K562 (cell line): ENCODE measurements around the gene ST6GALNAC2. TPM values are rescaled to one million over a fixed set of nuclear protein-coding genes. Genes with fewer than 3 reads are reported as not detected.
A peak's percentile ranks its signal among the peaks of the same experiment; 100 is the strongest.

Experiments used
- ATAC-seq: fragments of 200-7000 bp; cut with Tn5 transposase; 3 replicates; pipeline ENCODE4 v1.9.1; 2020; ENCODE audit warnings: moderate library complexity
- BruUV-seq: library from RNA; stranded (reverse); fragments of 400-500 nt; replicated peaks from 2 replicates; lab custom pipeline; 2021; lab: Mats Ljungman, UMichigan
- CTCF ChIA-PET: fragments of 300-600 bp; formaldehyde crosslinking; extraction: SDS; loops from one replicate; lab custom pipeline; 2021; ENCODE audit warnings: low intra/inter-chr PET ratio; lab: Yijun Ruan, JAX
- POLR2A ChIA-PET: fragments of 300-600, 350-650 bp; sonication (Branson Sonifier 250); formaldehyde crosslinking; extraction: SDS; loops from one replicate; lab custom pipeline; 2021; ENCODE audit warnings: antibody characterized with exemption, inconsistent platforms; lab: Yijun Ruan, JAX
- DNase-seq, 4 experiments: peaks; one replicate each; pipeline versions ENCODE4 v3.0.0 to v3.0.0-alpha.2; 2011 to 2018; ENCODE audit warnings: low spot score in 3 of 4, mixed read lengths in 3 of 4; ENCODE audit errors: extremely low read depth in 1 of 4
- FAIRE-seq: peaks from 2 replicates; lab custom pipeline; 2011; peaks lifted over from hg19 to GRCh38; lab: Jason Lieb, UNC
- H2AFZ ChIP-seq: 2 replicates; pipeline ENCODE4 v1.6.0; 2011; ENCODE audit warnings: low read depth, low read length, control low read depth, inconsistent platforms
- H3K27ac ChIP-seq: fragments of 200-600 bp; 3 replicates; pipeline ENCODE4 v1.8.0; 2011; ENCODE audit warnings: low read depth, mild to moderate bottlenecking, control low read depth, inconsistent platforms, low read length, moderate library complexity, mixed read lengths; ENCODE audit errors: extremely low read depth
- H3K27me3 ChIP-seq, 2 experiments: fragments of 300-600 bp in 1 of 2; 2 replicates in 1 of 2; 3 replicates in 1 of 2; pipeline versions ENCODE4 v1.6.0 to v1.8.0; 2011; ENCODE audit warnings: inconsistent platforms in 2 of 2, low read length in 2 of 2, mild to moderate bottlenecking in 1 of 2, mixed read lengths in 1 of 2, moderate library complexity in 1 of 2; ENCODE audit not compliant: control insufficient read depth in 2 of 2, insufficient read depth in 2 of 2
- H3K36me3 ChIP-seq: fragments of 300-600 bp; 3 replicates; pipeline ENCODE4 v1.8.0; 2011; ENCODE audit warnings: mild to moderate bottlenecking, low read length, inconsistent platforms; ENCODE audit not compliant: control insufficient read depth, insufficient read depth
- H3K4me1 ChIP-seq, 2 experiments: fragments of 200-600 bp in 1 of 2; replicated peaks in 1 of 2; 2 replicates in 1 of 2; 3 replicates in 1 of 2; pipeline versions ENCODE4 v1.5.1 to v1.8.0; 2011; ENCODE audit warnings: inconsistent platforms in 2 of 2, low read length in 2 of 2, mild to moderate bottlenecking in 1 of 2, mixed read lengths in 1 of 2, moderate library complexity in 1 of 2; ENCODE audit not compliant: control insufficient read depth in 2 of 2, insufficient read depth in 2 of 2
- H3K4me2 ChIP-seq: 2 replicates; pipeline ENCODE4 v1.6.1; 2011; ENCODE audit warnings: low read length, control low read depth, inconsistent platforms, mixed read lengths; ENCODE audit not compliant: insufficient read depth
- H3K4me3 ChIP-seq: fragments of 200-600 bp; sonication (generic), shearing (Covaris generic); 2 replicates; pipeline ENCODE4 v1.5.1; 2016; ENCODE audit warnings: control low read depth, inconsistent platforms
- H3K79me2 ChIP-seq: fragments of 200-600 bp; 3 replicates; pipeline ENCODE4 v1.8.0; 2011; ENCODE audit warnings: low read length, inconsistent platforms; ENCODE audit not compliant: control insufficient read depth, insufficient read depth
- H3K9ac ChIP-seq, 2 experiments: 2 replicates each; pipeline versions ENCODE4 v1.6.0 to v1.6.1; 2011; ENCODE audit warnings: low read depth in 2 of 2, low read length in 2 of 2, control low read depth in 1 of 2, inconsistent platforms in 1 of 2, mild to moderate bottlenecking in 1 of 2, mixed read lengths in 1 of 2; ENCODE audit not compliant: insufficient read depth in 1 of 2
- H3K9me1 ChIP-seq: one replicate; pipeline ENCODE4 v1.6.0; 2011; ENCODE audit warnings: inconsistent platforms, mild to moderate bottlenecking, low read length, moderate library complexity; ENCODE audit not compliant: control insufficient read depth, insufficient read depth
- H3K9me3 ChIP-seq: replicated peaks from 2 replicates; pipeline ENCODE4 v1.5.1; 2011; ENCODE audit warnings: low read depth, low read length, inconsistent platforms; ENCODE audit not compliant: control insufficient read depth, insufficient read depth
- H4K20me1 ChIP-seq: replicated peaks from 2 replicates; pipeline ENCODE4 v1.6.1; 2011; ENCODE audit warnings: low read length, inconsistent platforms, mixed read lengths; ENCODE audit not compliant: control insufficient read depth, insufficient read depth
- CBX2 ChIP-seq: fragments of 200-600 bp; sonication (generic); IDR thresholded peaks from one replicate; pipeline ENCODE4 v1.6.1; 2012; ENCODE audit warnings: mild to moderate bottlenecking, low read length, inconsistent platforms; ENCODE audit not compliant: insufficient read depth, poor library complexity, severe bottlenecking
- CBX8 ChIP-seq: fragments of 200-600 bp; sonication (generic); IDR thresholded peaks from 2 replicates; pipeline ENCODE4 v1.6.1; 2012; ENCODE audit warnings: borderline replicate concordance, mixed run types, low read depth, mild to moderate bottlenecking, moderate library complexity, mixed read lengths, low read length, control low read depth, inconsistent platforms; ENCODE audit not compliant: poor library complexity, severe bottlenecking; ENCODE audit errors: extremely low read depth
- CCAR2 ChIP-seq: fragments of 200-400 bp; formaldehyde crosslinking; IDR thresholded peaks from 2 replicates; pipeline ENCODE4 v1.6.1; 2017; ENCODE audit warnings: mild to moderate bottlenecking, low read depth, low read length
- ERF ChIP-seq: fragments of 450-650 bp; formaldehyde crosslinking; IDR thresholded peaks from 2 replicates; pipeline ENCODE4 v1.4.0; 2020; ENCODE audit warnings: mild to moderate bottlenecking, mixed read lengths
- KDM5B ChIP-seq: fragments of 200-600 bp; sonication (generic); IDR thresholded peaks from 2 replicates; pipeline ENCODE4 v1.6.1; 2012; ENCODE audit warnings: low read depth, mild to moderate bottlenecking, moderate library complexity, low read length, control low read depth, inconsistent platforms; ENCODE audit not compliant: insufficient replicate concordance
- MITF ChIP-seq: IDR thresholded peaks from 2 replicates; pipeline ENCODE4 v1.6.1; 2014; ENCODE audit warnings: antibody characterized with exemption
- RFX5 ChIP-seq: IDR thresholded peaks from 2 replicates; pipeline ENCODE4 v1.6.1; 2011; ENCODE audit warnings: low read depth, mild to moderate bottlenecking, improper control_type of control experiment, low read length
- RNF2 ChIP-seq: sonication (generic); IDR thresholded peaks from 2 replicates; pipeline ENCODE4 v1.6.1; 2016
- SIN3A ChIP-seq, 2 experiments: fragments of 150-350 bp in 1 of 2; IDR thresholded peaks; 2 replicates each; pipeline ENCODE4 v1.6.1; 2011 to 2016; ENCODE audit warnings: borderline replicate concordance in 2 of 2, low read depth in 2 of 2, low read length in 2 of 2, mild to moderate bottlenecking in 2 of 2, moderate library complexity in 2 of 2; ENCODE audit not compliant: control insufficient read depth in 1 of 2
- TBL1XR1 ChIP-seq, 2 experiments: IDR thresholded peaks; 2 replicates each; pipeline ENCODE4 v1.6.1; 2012; ENCODE audit warnings: improper control_type of control experiment in 2 of 2, low read length in 2 of 2, mild to moderate bottlenecking in 1 of 2
- TCF7L2 ChIP-seq: fragments of 150-350 bp; IDR thresholded peaks from 2 replicates; pipeline ENCODE4 v1.6.1; 2016; ENCODE audit warnings: low read depth, mild to moderate bottlenecking, low read length, moderate library complexity
- ZBTB1 ChIP-seq: sonication (generic); formaldehyde crosslinking; IDR thresholded peaks from 2 replicates; pipeline ENCODE4 v1.8.1; 2023; ENCODE audit warnings: missing genetic modification reagents, low read depth, mild to moderate bottlenecking, borderline replicate concordance
- ZC3H11A ChIP-seq: IDR thresholded peaks from 2 replicates; pipeline ENCODE4 v1.6.1; 2012; ENCODE audit warnings: low read depth, low read length, improper control_type of control experiment
- ZKSCAN8 ChIP-seq: fragments of 200-800 bp; sonication (Bioruptor generic); IDR thresholded peaks from 2 replicates; pipeline ENCODE4 v1.6.1; 2016; ENCODE audit warnings: missing genetic modification characterization, missing compliant biosample characterization
- ZNF764 ChIP-seq: fragments of 250-450 bp; sonication (Bioruptor Pico); IDR thresholded peaks from 2 replicates; pipeline ENCODE4 v1.4.0; 2020; ENCODE audit warnings: low read depth, mild to moderate bottlenecking, moderate library complexity
- WGBS: fragments of 100-300 bp; shearing (Covaris generic); methylation state at CpG from one replicate; pipeline ENCODE4 v1.1.6; 2016; ENCODE audit warnings: low coverage, mixed read lengths; ENCODE audit not compliant: insufficient coverage; ENCODE audit errors: missing lambda C conversion rate; 5-methylcytosine and 5-hydroxymethylcytosine counted together
- in situ Hi-C: fragments of 300-500 bp; cut with MboI; formaldehyde crosslinking; loops from 4 replicates; pipeline ENCODE4 v1.15.0; 2018; ENCODE audit warnings: inconsistent platforms, mixed read lengths
- intact Hi-C: fragments of 100-400 bp; cut with micrococcal nuclease; formaldehyde crosslinking; loops from 2 replicates; pipeline ENCODE4 v1.14.2; 2022
- polyA plus RNA-seq, 8 experiments: library from polyadenylated mRNA; depleted of rRNA in 4 of 8; stranded (reverse) in 5 of 8; unstranded in 3 of 8; fragments of >200 nt; fragmentation: Nextera tagmentation in 2 of 8; fragmentation: Illumina TruSeq in 1 of 8; extraction: Ambion mirVana in 2 of 8; extraction: Trizol in 1 of 8; gene quantifications; 2 replicates each; pipeline versions ENCODE4 v1.2.1 to v1.2.3, GENCODE V29; 2011 to 2014; ENCODE audit warnings: inconsistent platforms in 1 of 8, missing spikeins in 1 of 8
- total RNA-seq, 7 experiments: library from RNA; depleted of rRNA in 6 of 7; stranded (reverse); fragments of >200 nt in 6 of 7; fragmentation: Illumina TruSeq in 2 of 7; extraction: Trizol in 2 of 7; gene quantifications; 2 replicates each; pipeline versions ENCODE4 v1.2.1 to v1.2.3, GENCODE V29; 2011 to 2021; ENCODE audit warnings: low replicate concordance in 1 of 7
- TF ChIP-seq, protein P1 (sequence below): fragments of 250-450 bp; sonication (Bioruptor Pico); IDR thresholded peaks from 2 replicates; pipeline ENCODE4 v1.5.1; 2021; ENCODE audit warnings: mild to moderate bottlenecking
- TF ChIP-seq, protein P2 (sequence below): fragments of 450-650 bp; formaldehyde crosslinking; IDR thresholded peaks from 2 replicates; pipeline ENCODE4 v1.4.0; 2020; ENCODE audit warnings: mild to moderate bottlenecking, mixed read lengths

ST6GALNAC2 gene
- total and polyA plus RNA-seq, 9 of the 15 experiments (the other 6 are each of a cell fraction or from before 2014, with no cell fraction given) = 0.18 TPM; not detected in 8

DNA sequence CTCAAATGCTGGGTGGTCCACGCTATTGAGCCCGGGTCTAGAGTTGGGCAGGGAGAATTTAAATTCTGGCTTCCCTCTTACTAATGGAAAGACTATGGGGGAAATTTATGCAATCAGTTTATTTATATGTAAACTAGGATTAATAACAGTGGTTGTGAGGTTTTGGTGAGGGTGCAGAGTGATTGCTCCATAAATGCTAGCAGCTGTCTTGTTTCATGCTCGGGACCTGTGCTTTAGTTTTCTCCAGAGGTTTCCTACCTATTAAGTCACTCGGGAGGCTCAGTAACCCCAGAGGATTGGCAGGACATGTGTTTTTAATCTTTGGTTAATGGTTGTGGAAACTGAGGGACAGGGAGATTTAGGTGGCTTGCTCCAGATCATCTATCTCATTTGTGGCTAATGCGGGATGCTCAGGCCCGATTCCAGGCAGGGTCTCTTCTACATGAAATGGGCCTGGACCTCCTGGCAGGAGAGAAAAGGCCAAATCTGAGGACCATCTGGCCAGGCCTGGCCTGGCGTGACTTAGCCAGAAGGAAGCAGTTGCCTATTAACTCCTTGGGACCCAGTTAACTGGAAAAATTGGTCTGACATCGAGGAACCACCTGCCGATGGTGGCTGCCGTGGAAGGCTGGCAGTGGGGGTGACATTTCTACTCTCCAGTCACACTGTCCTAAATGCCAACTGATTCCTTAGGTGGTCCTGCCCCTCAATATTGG is 43.8 kb downstream of the ST6GALNAC2 start:
- Histone ChIP-seq H4K20me1 (no peaks in the 10 kb centered on the region), H3K9me1 (no peaks in the 10 kb centered on the region), H3K27me3 (no peaks in the 10 kb centered on the region), H3K9ac (peak overlapping the region in 1 of 2 experiments; percentile 60; a peak in 1 of 4 replicates), H3K4me2 (no peak overlapping the region), H2AFZ (peak overlapping the region; percentile 91; the same call in 1 of the 2 replicates), H3K9me3 (no peaks in the 10 kb centered on the region), H3K4me3 (no peak overlapping the region), H3K79me2 (no peaks in the 10 kb centered on the region), H3K36me3 (no peaks in the 10 kb centered on the region), H3K27ac (no peak overlapping the region; the same call in 2 of the 3 replicates), H3K4me1 (peaks cover 11 to 60% of the 10 kb centered on the region in 2 experiments; a peak in 4 of 5 replicates)
- ATAC-seq (no peak), FAIRE-seq (no peak), DNase-seq (no peak)
- in situ Hi-C loops = no loop called here
- no TSS peak for BruUV-seq
- POLR2A ChIA-PET = interaction anchor here (0.5 to 3.0 kb wide), 4 partner anchors 10 to 18 kb away, joined by 3 to 26 read pairs (median 4); no protein-coding TSS in a partner anchor
- intact Hi-C loops = no loop called here
- CTCF ChIA-PET = no interaction called here
- WGBS = 92% methylated on average over 10 of the region's 10 CpGs
- TF ChIP-seq KDM5B = no peak
- no peak for TF ChIP-seq SIN3A (IDR thresholded peaks at IDR 0.05; ENCODE audit: borderline replicate concordance in 2 of 2, control insufficient read depth in 1 of 2, low read depth in 2 of 2, low read length in 2 of 2)
- no peak for TF ChIP-seq CBX8
- TF ChIP-seq MITF = no peak
- TF ChIP-seq, protein P1, sequence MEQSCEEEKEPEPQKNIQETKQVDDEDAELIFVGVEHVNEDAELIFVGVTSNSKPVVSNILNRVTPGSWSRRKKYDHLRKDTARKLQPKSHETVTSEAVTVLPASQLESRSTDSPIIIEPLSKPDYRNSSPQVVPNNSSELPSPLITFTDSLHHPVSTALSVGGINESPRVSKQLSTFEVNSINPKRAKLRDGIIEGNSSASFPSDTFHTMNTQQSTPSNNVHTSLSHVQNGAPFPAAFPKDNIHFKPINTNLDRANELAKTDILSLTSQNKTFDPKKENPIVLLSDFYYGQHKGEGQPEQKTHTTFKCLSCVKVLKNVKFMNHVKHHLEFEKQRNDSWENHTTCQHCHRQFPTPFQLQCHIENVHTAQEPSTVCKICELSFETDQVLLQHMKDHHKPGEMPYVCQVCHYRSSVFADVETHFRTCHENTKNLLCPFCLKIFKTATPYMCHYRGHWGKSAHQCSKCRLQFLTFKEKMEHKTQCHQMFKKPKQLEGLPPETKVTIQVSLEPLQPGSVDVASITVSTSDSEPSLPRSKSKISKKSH = no peak
- no peak for TF ChIP-seq RFX5
- TF ChIP-seq TCF7L2 = no peak
- no peak for TF ChIP-seq ZC3H11A
- TF ChIP-seq, protein P2, sequence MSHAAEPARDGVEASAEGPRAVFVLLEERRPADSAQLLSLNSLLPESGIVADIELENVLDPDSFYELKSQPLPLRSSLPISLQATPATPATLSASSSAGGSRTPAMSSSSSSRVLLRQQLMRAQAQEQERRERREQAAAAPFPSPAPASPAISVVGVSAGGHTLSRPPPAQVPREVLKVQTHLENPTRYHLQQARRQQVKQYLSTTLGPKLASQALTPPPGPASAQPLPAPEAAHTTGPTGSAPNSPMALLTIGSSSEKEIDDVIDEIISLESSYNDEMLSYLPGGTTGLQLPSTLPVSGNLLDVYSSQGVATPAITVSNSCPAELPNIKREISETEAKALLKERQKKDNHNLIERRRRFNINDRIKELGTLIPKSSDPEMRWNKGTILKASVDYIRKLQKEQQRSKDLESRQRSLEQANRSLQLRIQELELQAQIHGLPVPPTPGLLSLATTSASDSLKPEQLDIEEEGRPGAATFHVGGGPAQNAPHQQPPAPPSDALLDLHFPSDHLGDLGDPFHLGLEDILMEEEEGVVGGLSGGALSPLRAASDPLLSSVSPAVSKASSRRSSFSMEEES (CRISPR knock-in tag) = no peak
- TF ChIP-seq RNF2 = no peak
- no peak for TF ChIP-seq TBL1XR1 (IDR thresholded peaks at IDR 0.05; ENCODE audit: low read length in 2 of 2)
- no peak for TF ChIP-seq ERF
- TF ChIP-seq CCAR2 = no peak
- TF ChIP-seq ZBTB1 = no peak
- no peak for TF ChIP-seq ZNF764 (CRISPR knock-in tag)
- TF ChIP-seq ZKSCAN8 (CRISPR knock-in tag) = no peak
- no peak for TF ChIP-seq CBX2
